Measurements from ENCODE around the gene CUL1. TPM values are rescaled to one million over a fixed set of nuclear protein-coding genes. Genes with fewer than 3 reads are reported as not detected.
A peak's percentile ranks its signal among the peaks of the same experiment; 100 is the strongest.

Gene CUL1
- total RNA-seq, 1 experiment from 2014 or later = 72.3 TPM

DNA sequence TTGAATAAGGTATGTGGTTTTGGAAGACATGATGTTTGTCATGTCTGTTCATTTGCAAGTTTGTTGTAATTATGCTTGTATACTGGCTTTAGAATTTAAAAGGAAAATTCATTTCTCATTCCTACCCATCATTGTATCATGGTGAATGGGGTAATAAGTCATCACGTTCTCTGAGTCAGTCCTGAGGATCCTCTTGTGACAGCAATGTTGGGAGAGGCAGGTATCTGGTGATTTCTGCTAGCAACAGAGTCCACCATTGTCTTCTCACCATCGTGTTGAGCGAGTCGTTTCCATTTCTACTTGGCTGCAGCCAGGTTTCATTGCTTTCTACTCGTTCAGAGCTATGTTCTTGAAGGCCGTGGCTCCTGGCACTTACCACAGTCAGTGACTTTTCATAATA, 16.3 kb downstream of the CUL1 start:
- no peak overlapping the region for H3K9ac ChIP-seq (ENCODE audit: extremely low read depth, insufficient read length, low read length)
- H2BK12ac ChIP-seq (ENCODE audit: insufficient read length, low read depth, low read length) = no peak overlapping the region
- no peak overlapping the region for H2AFZ ChIP-seq (ENCODE audit: low read length)
- no peak overlapping the region for H2BK20ac ChIP-seq (ENCODE audit: low read depth, low read length, poor library complexity, severe bottlenecking)
- no peak overlapping the region for H4K5ac ChIP-seq (ENCODE audit: insufficient read length, low read depth, low read length)
- no peak overlapping the region for H3K27ac ChIP-seq (ENCODE audit: insufficient read length, low read depth, low read length)
- H3K23ac ChIP-seq (ENCODE audit: insufficient read length, low read depth, low read length) = no peak overlapping the region
- Mint-ChIP-seq H3K27ac (peak overlapping the region in 1 of 3 experiments; percentile 7; a peak in 1 of 7 replicates), H3K9me3 (no peaks in the 10 kb centered on the region; a peak in 1 of 5 replicates), H3K4me3 (no peak overlapping the region), H3K4me1 (peaks cover 23 to 39% of the 10 kb centered on the region in 2 experiments), H3K36me3 (ENCODE audit: insufficient read depth in 1 of 3, low read depth in 3 of 3) (peaks cover 8 to 16% (median 13%) of the 10 kb centered on the region in 3 experiments), H3K27me3 (ENCODE audit: low read depth) (no peaks in the 10 kb centered on the region)
- no peak overlapping the region for H4K91ac ChIP-seq (ENCODE audit: insufficient read length, low read depth, low read length)
- no peak overlapping the region for H3K56ac ChIP-seq (ENCODE audit: insufficient read length, low read depth, low read length)
- H2BK5ac ChIP-seq (ENCODE audit: insufficient read length, low read length) = no peak overlapping the region
- no peak overlapping the region for H3T11ph ChIP-seq (ENCODE audit: low read length)
- H3K14ac ChIP-seq (ENCODE audit: insufficient read depth, low read length) = no peak overlapping the region
- H2BK120ac ChIP-seq (ENCODE audit: low read depth, low read length, poor library complexity, severe bottlenecking) = no peak overlapping the region
- H4K8ac ChIP-seq (replicated peaks; ENCODE audit: insufficient read length, low read depth, low read length) = no peak overlapping the region
- H3K9me3 ChIP-seq (ENCODE audit: control insufficient read depth, low read depth, low read length) = no peaks in the 10 kb centered on the region
- no peak overlapping the region for H3K4me2 ChIP-seq (ENCODE audit: insufficient read depth, insufficient read length, low read length)
- H3K27me3 ChIP-seq (ENCODE audit: insufficient read depth, low read length) = no peaks in the 10 kb centered on the region
- no peaks in the 10 kb centered on the region for H3K23me2 ChIP-seq (ENCODE audit: insufficient read length, low read depth, low read length, poor library complexity, severe bottlenecking)
- H3K79me1 ChIP-seq (ENCODE audit: insufficient read depth, low read depth, low read length, poor library complexity, severe bottlenecking) = peaks cover 6% of the 10 kb centered on the region
- no peak for DNase-seq
- H3K4ac ChIP-seq (ENCODE audit: low read depth, low read length) = no peak overlapping the region
- no peak for TF ChIP-seq CTCF (conservative IDR thresholded peaks at IDR 0.05)
- H3K18ac ChIP-seq (ENCODE audit: insufficient read length, low read depth, low read length) = no peak overlapping the region
- H2BK15ac ChIP-seq (ENCODE audit: low read depth, low read length) = no peak overlapping the region
- H4K20me1 ChIP-seq (ENCODE audit: control insufficient read depth, insufficient read depth, insufficient read length) = no peaks in the 10 kb centered on the region
- H2AK5ac ChIP-seq (ENCODE audit: insufficient read length, low read length) = no peak overlapping the region
- no CpG with 5 or more reads among the region's 6 CpGs for WGBS (ENCODE audit: extremely low coverage, insufficient read length, low lambda C conversion rate)
- H3K4me1 ChIP-seq (ENCODE audit: insufficient read depth, low read length) = peaks cover 5% of the 10 kb centered on the region; the same call in 1 of the 2 replicates
- peaks cover 62% of the 10 kb centered on the region; the same call in 1 of the 2 replicates for H3K79me2 ChIP-seq (ENCODE audit: insufficient read depth, low read length)
